PC-9 (cell line): Measurements from ENCODE around the gene UBXN6.

Experiments used
- CTCF ChIP-seq: fragments of 200-600 bp; sonication (generic); conservative IDR thresholded peaks from 2 replicates; pipeline ENCODE4 v1.6.1; 2017; ENCODE audit warnings: mixed run types, antibody characterized with exemption, mild to moderate bottlenecking, moderate library complexity
- EZH2 ChIP-seq: fragments of 200-600 bp; sonication (generic); IDR thresholded peaks from 2 replicates; pipeline ENCODE4 v1.8.0; 2017; ENCODE audit warnings: antibody characterized with exemption, low read depth

GRCh38 chr19:4402171-4403004, 55.2 kb downstream of the UBXN6 start, which contains the start of gene CHAF1A:
- TF ChIP-seq CTCF (no peak), EZH2 (no peak)
